Tracheal epithelial cell (primary cell): ENCODE data around the gene PSMA4. TPM values are rescaled to one million over a fixed set of nuclear protein-coding genes. Genes with fewer than 3 reads are reported as not detected.

Source experiments
- total RNA-seq: library from RNA; depleted of rRNA; stranded (reverse); fragments of >200 nt; gene quantifications from 2 replicates; pipeline ENCODE4 v1.2.1, GENCODE V29; 2014

The PSMA4 gene
- total RNA-seq: 230 and 247 TPM in 2 replicates

GRCh38 chr15:78540141-78540870, at the start of gene PSMA4:
TSS of gene PSMA4 (plus strand) at chr15:78540444. CDS start at chr15:78541928, 1,484 bp downstream.

GRCh38 chr15:78506971-78507830, 33.0 kb upstream of the PSMA4 start, which contains the start of gene HYKK:
TSS of gene HYKK (plus strand) at chr15:78507577. CDS start at chr15:78513089, 5,512 bp downstream.

GRCh38 chr15:78565097-78565950, 25.1 kb downstream of the PSMA4 start, which contains the start of gene CHRNA5:
TSS of gene CHRNA5 (plus strand) at chr15:78565520. CDS start at chr15:78565720, 200 bp downstream.

Other genes with a start within 250 kb of the PSMA4 start
- gene SKIC8, start 240.8 kb upstream of the PSMA4 start, total RNA-seq: 39.9 and 50.6 TPM in 2 replicates
- gene CRABP1, start 200.1 kb upstream of the PSMA4 start, total RNA-seq: not detected in 2 replicates
- 14.5 and 17.1 TPM in 2 replicates for gene IREB2, start 102.2 kb upstream of the PSMA4 start, total RNA-seq
- 0.96 and 6.2 TPM in 2 replicates for gene HYKK, start 32.9 kb upstream of the PSMA4 start, total RNA-seq
- gene CHRNA5, start 25.1 kb downstream of the PSMA4 start, total RNA-seq: 2.6 and 5.1 TPM in 2 replicates
- not detected in 2 replicates for gene CHRNA3, start 80.6 kb downstream of the PSMA4 start, total RNA-seq
- not detected in 2 replicates for gene CHRNB4, start 100.8 kb downstream of the PSMA4 start, total RNA-seq